Neural progenitor cell (in vitro differentiated cells): Measurements from ENCODE around the gene FFAR3. TPM values are rescaled to one million over a fixed set of nuclear protein-coding genes. Genes with fewer than 3 reads are reported as not detected.

Experiments
- DNase-seq: peaks from one replicate; pipeline ENCODE4 v3.0.0-alpha.2; 2016; ENCODE audit warnings: low spot score
- H2AFZ ChIP-seq: fragments of 200-600 bp; sonication (generic); replicated peaks from 2 replicates; pipeline ENCODE4 v1.6.1; 2016; ENCODE audit warnings: antibody characterized with exemption
- H3F3A ChIP-seq: fragments of 200-600 bp; sonication (generic); 2 replicates; pipeline ENCODE4 v1.6.1; 2016; ENCODE audit warnings: antibody characterized with exemption, low read depth
- H3K27ac ChIP-seq: fragments of 200-600 bp; sonication (generic); 2 replicates; pipeline ENCODE4 v1.5.1; 2016; ENCODE audit warnings: mild to moderate bottlenecking
- H3K27me3 ChIP-seq: fragments of 200-600 bp; sonication (generic); 2 replicates; pipeline ENCODE4 v1.6.1; 2016; ENCODE audit warnings: mild to moderate bottlenecking, moderate library complexity
- H3K36me3 ChIP-seq: fragments of 200-600 bp; sonication (generic); 2 replicates; pipeline ENCODE4 v1.5.1; 2016
- H3K4me1 ChIP-seq: fragments of 200-600 bp; sonication (generic); 2 replicates; pipeline ENCODE4 v1.6.1; 2016; ENCODE audit warnings: mixed run types
- H3K4me2 ChIP-seq: fragments of 200-600 bp; sonication (generic); 2 replicates; pipeline ENCODE4 v1.6.1; 2016
- H3K4me3 ChIP-seq: fragments of 200-600 bp; sonication (generic); 2 replicates; pipeline ENCODE4 v1.5.1; 2016
- H3K79me2 ChIP-seq: fragments of 200-600 bp; sonication (generic); 2 replicates; pipeline ENCODE4 v1.6.1; 2016; ENCODE audit warnings: low read depth
- H3K9ac ChIP-seq: fragments of 200-600 bp; sonication (generic); 2 replicates; pipeline ENCODE4 v1.6.1; 2016
- H3K9me3 ChIP-seq: fragments of 200-600 bp; sonication (generic); 2 replicates; pipeline ENCODE4 v1.5.1; 2016; ENCODE audit warnings: low read depth
- H4K20me1 ChIP-seq: fragments of 200-600 bp; sonication (generic); 2 replicates; pipeline ENCODE4 v1.6.1; 2016; ENCODE audit warnings: low read depth
- H3K27ac Mint-ChIP-seq: 3 replicates; pipeline ENCODE4 v1.8.0; 2021; ENCODE audit warnings: mixed read lengths
- H3K27me3 Mint-ChIP-seq: 2 replicates; pipeline ENCODE4 v1.8.0; 2022; ENCODE audit warnings: low read depth, mild to moderate bottlenecking, inconsistent platforms, moderate library complexity, mixed read lengths; ENCODE audit not compliant: insufficient read depth
- H3K36me3 Mint-ChIP-seq: 3 replicates; pipeline ENCODE4 v1.8.0; 2021; ENCODE audit warnings: mixed read lengths
- H3K4me1 Mint-ChIP-seq: 3 replicates; pipeline ENCODE4 v1.8.0; 2021; ENCODE audit warnings: mixed read lengths
- H3K4me3 Mint-ChIP-seq: 3 replicates; pipeline ENCODE4 v1.8.0; 2021; ENCODE audit warnings: mild to moderate bottlenecking, moderate library complexity, mixed read lengths
- H3K9me3 Mint-ChIP-seq: 3 replicates; pipeline ENCODE4 v1.8.0; 2020; ENCODE audit warnings: mixed read lengths
- CTCF ChIP-seq: fragments of 200-600 bp; sonication (generic); IDR thresholded peaks from 2 replicates; pipeline ENCODE4 v1.5.1; 2017; ENCODE audit warnings: antibody characterized with exemption, mild to moderate bottlenecking
- EZH2 ChIP-seq: fragments of 200-600 bp; sonication (generic); IDR thresholded peaks from 2 replicates; pipeline ENCODE4 v1.6.1; 2017; ENCODE audit warnings: antibody characterized with exemption, mild to moderate bottlenecking, moderate library complexity
- EZH2phosphoT487 ChIP-seq: fragments of 200-600 bp; sonication (generic); IDR thresholded peaks from 2 replicates; pipeline ENCODE4 v1.6.1; 2017; ENCODE audit warnings: antibody characterized with exemption
- total RNA-seq: library from RNA; depleted of rRNA; stranded (reverse); fragments of >200 nt; gene quantifications from 2 replicates; pipeline ENCODE4 v1.2.3, GENCODE V29; 2015; ENCODE audit warnings: low replicate concordance

FFAR3 gene
- total RNA-seq, 1 donor from 2014 or later, result not detected

- Histone ChIP-seq H3K9me3 (peaks cover 4% of the 10 kb centered on the region), H3K27me3 (no peaks in the 10 kb centered on the region), H4K20me1 (no peaks in the 10 kb centered on the region), H3K79me2 (no peaks in the 10 kb centered on the region), H3K4me2 (no peak overlapping the region), H3K9ac (no peak overlapping the region), H3K36me3 (no peaks in the 10 kb centered on the region), H3F3A (no peaks in the 10 kb centered on the region), H3K4me1 (no peaks in the 10 kb centered on the region), H3K4me3 (no peak overlapping the region), H2AFZ (no peak overlapping the region), H3K27ac (no peak overlapping the region)
- TF ChIP-seq EZH2phosphoT487 (no peak), CTCF (no peak), EZH2 (no peak)
- H3K36me3 Mint-ChIP-seq, result peaks cover 2% of the 10 kb centered on the region
- H3K27ac Mint-ChIP-seq, result no peak overlapping the region
- H3K9me3 Mint-ChIP-seq, result peaks cover 18% of the 10 kb centered on the region
- no peak for DNase-seq
- H3K4me1 Mint-ChIP-seq, result no peaks in the 10 kb centered on the region
- H3K27me3 Mint-ChIP-seq, result peaks cover 8% of the 10 kb centered on the region
- H3K4me3 Mint-ChIP-seq, result no peak overlapping the region
Observed at GRCh38 chr19:35379992-35380391, 21.7 kb downstream of the FFAR3 start.

GRCh38 chr19:35380450-35381124 is 22.3 kb downstream of the FFAR3 start:
- Histone ChIP-seq H3F3A (no peaks in the 10 kb centered on the region), H3K4me3 (no peak overlapping the region), H3K27me3 (no peaks in the 10 kb centered on the region), H3K4me2 (no peak overlapping the region), H3K79me2 (no peaks in the 10 kb centered on the region), H4K20me1 (no peaks in the 10 kb centered on the region), H2AFZ (no peak overlapping the region), H3K4me1 (no peaks in the 10 kb centered on the region), H3K9me3 (peaks cover 8% of the 10 kb centered on the region), H3K36me3 (no peaks in the 10 kb centered on the region), H3K9ac (no peak overlapping the region), H3K27ac (no peak overlapping the region)
- Mint-ChIP-seq H3K27ac (no peak overlapping the region), H3K4me3 (no peak overlapping the region), H3K4me1 (no peaks in the 10 kb centered on the region), H3K27me3 (peaks cover 6% of the 10 kb centered on the region), H3K9me3 (peaks cover 18% of the 10 kb centered on the region), H3K36me3 (peaks cover 2% of the 10 kb centered on the region)
- no peak for TF ChIP-seq EZH2
- no peak for TF ChIP-seq CTCF
- TF ChIP-seq EZH2phosphoT487, result no peak
- DNase-seq, result no peak

GRCh38 chr19:35381318-35381717 is 23.1 kb downstream of the FFAR3 start:
- Mint-ChIP-seq H3K9me3 (peaks cover 22% of the 10 kb centered on the region), H3K36me3 (peaks cover 2% of the 10 kb centered on the region), H3K27ac (no peak overlapping the region), H3K4me1 (no peaks in the 10 kb centered on the region), H3K27me3 (peaks cover 4% of the 10 kb centered on the region), H3K4me3 (no peak overlapping the region)
- Histone ChIP-seq H3K4me2 (no peak overlapping the region), H3K4me1 (no peaks in the 10 kb centered on the region), H3K36me3 (no peaks in the 10 kb centered on the region), H3K4me3 (no peak overlapping the region), H3K27me3 (no peaks in the 10 kb centered on the region), H3K79me2 (no peaks in the 10 kb centered on the region), H2AFZ (no peak overlapping the region), H3K9me3 (peaks cover 8% of the 10 kb centered on the region), H3F3A (no peaks in the 10 kb centered on the region), H4K20me1 (no peaks in the 10 kb centered on the region), H3K27ac (no peak overlapping the region), H3K9ac (no peak overlapping the region)
- DNase-seq, result no peak
- TF ChIP-seq EZH2phosphoT487 (no peak), CTCF (no peak), EZH2 (no peak)
